Stimulated activated CD4-positive, alpha-beta T cell treated with anti-CD3 and anti-CD28 coated beads, TNF-alpha, amount 100 ng/mL, for 48 hours (primary cell): ENCODE measurements around the gene ROPN1L.
"Not testable (repeated sequence)": the region's sequence is repeated elsewhere in the genome, so short reads cannot be mapped to it uniquely, and the experiment has no call there.

Experiments used
- DNase-seq, 3 donors: peaks; one replicate each; pipeline ENCODE4 v3.0.0-alpha.2; 2020; ENCODE audit warnings: low read depth in 3 of 3

ROPN1L gene

GRCh38 chr5:10478436-10478835 lies 36.8 kb downstream of the ROPN1L start:
- DNase-seq: no peak

- DNase-seq: no peak
These were observed 37.6 kb downstream of the ROPN1L start for GRCh38 chr5:10479154-10479721.

DNA sequence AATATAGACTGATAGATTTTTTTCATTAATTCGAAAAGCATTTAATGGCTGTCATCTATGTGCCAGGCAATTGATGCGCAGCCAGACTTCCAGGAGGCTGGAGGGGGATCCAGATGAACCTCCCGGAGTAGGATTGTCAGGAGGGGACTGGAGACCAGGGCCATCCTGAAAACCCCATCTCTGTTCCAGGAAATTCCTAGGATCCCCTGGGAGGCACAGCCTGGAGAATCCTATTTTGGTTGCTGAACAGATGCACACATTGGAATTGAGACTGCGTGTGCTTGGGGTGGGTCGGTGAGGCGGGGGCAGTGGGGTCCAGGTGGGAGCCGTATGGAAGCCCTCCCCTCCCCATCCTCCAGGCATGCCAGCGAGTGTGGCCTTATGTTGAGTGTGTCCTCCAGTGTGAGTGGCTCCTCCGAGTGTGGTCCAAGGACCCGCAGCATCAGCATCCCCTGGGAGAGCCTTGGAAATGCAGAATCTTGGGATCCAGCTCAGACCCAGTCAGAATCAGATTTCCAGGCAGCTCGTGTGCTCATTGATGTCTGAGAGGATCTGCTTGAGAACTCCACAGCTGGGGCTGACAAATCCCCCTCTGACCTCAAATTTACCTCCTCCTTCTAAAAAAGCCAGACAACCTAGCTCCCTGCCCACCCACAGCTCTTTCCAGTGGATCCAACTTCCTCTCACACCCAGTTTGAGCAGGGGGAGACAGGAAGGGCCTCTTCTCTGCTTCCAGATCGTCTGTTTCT lies 38.7 kb downstream of the ROPN1L start:
- no peak for DNase-seq

DNA sequence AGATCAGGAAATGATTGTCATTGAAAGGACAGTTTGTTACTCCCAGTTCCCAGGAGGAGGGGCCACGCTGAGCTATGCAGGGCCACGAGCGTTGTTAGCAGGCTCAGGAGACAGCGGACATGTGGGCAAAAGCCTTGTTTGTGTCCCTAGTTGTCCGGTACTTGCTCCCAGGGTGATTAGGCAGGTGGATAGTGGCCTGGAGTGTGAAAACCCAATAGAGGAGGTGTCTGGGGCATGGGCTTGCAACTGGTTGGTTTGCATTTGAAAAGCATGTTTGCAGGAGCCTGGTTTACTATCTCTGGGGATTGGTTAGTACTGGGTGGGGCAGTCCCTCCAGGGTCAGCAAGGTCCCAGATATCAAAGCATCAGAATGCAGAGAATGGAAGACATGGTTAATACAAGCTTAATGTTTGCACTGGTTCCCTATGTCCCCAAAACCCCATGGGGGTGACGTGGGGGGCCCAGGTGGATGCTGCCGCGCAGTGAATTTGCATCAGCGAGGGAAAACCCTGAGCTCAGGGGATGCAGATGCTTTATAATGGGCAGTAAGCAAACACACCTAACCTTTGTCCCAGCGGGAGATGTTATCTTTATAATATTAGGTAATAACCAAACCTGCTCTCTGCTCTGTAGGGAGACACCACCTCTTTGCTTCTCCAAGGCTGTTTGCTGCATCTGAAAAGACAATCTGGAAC lies 39.7 kb downstream of the ROPN1L start:
- DNase-seq: no peak

GRCh38 chr5:10482791-10483530 lies 41.3 kb downstream of the ROPN1L start:
- DNase-seq: no peak

GRCh38 chr5:10484774-10485141 lies 43.1 kb downstream of the ROPN1L start:
- DNase-seq: no peak

DNA sequence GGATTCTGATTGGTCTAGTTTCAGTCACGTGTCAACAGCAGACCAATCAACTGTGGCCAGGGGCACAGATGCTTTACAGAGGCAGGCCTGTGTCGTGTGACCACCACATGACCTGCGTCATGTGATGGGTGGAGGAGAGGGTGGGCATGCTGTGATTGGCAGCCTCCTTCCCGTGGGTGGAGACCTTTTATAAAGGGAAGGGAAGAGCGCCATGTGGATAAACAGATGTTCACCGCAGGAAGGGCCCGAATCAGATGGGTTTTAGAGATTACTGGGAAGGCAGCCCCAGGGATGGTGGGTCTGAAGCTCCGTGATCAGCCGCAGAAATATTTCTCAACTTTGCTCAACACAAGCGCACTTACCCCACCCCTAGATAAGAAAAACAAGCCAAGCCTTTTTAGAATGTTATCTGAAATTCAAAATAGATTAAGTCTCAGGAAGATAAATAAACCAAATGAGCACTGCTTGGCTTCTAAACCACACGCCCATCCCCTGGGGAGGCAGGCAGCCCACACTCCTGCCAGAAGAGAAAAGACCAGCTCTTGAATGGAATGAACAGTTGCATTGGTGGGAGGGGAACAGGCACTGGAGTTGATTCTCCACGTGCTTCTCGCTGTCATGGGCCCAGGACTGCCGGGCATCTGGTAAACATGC lies 43.6 kb downstream of the ROPN1L start:
- no peak for DNase-seq

DNA sequence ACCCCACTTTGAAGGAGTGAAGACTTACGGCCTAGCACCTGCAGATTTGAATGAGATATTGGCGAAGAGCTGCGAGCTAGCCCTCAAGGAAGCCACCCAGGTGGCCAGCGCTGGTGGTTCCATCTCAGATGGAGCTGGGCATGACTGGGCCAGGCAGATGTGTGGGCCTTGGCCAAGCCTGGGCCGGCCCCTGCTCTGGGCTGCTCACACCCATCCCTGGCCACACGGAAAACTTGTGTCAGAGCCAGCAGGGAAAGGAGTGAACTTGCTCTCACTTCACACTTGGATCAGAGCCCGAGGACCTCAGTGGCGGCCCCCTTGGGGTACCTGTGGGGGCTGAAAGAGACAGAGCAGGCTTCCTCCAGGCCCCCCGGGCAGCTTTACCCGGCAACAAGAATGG lies 44.2 kb downstream of the ROPN1L start:
- DNase-seq: no peak

GRCh38 chr5:10486511-10487344 lies 45.0 kb downstream of the ROPN1L start:
- DNase-seq: no peak

DNA sequence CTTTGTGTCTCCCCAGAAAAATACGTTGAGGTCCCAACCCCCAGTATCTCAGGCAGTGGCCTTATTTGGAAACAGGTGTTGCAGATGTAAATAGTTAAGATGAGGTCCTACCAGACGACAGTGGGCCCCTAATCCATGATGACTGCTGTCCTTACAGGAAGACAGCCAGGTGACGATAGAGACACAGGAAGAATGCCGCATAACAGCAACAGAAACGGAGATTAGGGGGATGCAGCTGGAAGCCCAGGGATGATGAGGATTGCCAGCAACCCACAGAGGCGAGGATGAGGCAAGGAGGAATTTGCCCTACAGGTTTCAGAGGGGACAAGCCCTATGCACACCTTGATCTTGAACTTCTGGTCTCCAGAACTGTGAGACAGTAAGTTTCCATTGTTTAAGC lies 46.5 kb downstream of the ROPN1L start:
- no peak for DNase-seq

DNA sequence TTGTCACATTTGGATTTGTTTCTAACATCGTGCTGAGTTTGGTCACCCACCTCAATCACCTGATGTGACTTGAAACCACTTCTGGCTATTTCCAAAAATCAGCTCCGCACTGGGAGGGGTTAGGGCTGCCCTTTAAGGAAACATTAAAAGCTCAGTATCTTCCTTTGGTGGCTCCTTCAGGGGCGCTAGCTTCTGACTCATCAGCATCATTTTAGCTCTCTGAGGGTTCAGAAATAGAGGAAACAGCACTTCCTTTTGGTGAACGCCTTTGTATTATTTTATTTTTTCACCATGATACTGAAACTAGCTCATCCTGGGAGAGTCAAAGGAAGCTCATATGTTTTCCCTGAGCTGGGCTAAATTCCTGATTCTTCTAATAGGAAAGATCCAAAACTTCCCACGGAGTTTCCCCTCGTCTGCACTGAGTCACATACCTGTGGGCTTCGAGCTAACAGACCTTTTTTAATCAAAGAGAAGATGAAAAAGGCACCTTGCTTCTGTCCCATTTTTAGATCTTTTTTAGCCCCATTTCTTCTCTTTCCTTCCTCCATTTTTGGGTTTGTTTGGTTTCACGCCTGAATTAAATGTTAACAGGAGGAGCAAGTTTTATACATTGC lies 48.2 kb downstream of the ROPN1L start:
- no peak for DNase-seq

- no peak for DNase-seq
These were observed 49.4 kb downstream of the ROPN1L start for GRCh38 chr5:10490927-10491672.

DNA sequence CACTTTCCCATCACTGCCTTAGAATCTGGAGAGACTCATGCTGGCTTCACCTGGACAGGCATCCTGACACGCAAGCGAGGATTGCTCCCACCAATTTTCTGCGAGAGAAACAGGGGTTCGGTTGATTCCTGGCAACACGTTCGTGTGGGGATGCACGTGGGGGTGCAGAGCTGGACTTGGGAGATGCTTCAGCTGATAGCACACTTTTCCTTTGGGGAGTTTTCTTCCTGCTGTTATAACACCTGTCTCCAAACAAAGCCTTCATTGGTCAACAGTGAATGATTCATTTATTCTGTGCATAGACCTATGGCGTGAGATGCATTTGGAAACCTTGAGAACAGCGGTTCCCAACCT lies 50.0 kb downstream of the ROPN1L start:
- no peak for DNase-seq

- DNase-seq: no peak
These were observed 52.2 kb downstream of the ROPN1L start for GRCh38 chr5:10493884-10494283.

GRCh38 chr5:10494497-10494896 lies 52.8 kb downstream of the ROPN1L start:
- DNase-seq: not testable (repeated sequence)

DNA sequence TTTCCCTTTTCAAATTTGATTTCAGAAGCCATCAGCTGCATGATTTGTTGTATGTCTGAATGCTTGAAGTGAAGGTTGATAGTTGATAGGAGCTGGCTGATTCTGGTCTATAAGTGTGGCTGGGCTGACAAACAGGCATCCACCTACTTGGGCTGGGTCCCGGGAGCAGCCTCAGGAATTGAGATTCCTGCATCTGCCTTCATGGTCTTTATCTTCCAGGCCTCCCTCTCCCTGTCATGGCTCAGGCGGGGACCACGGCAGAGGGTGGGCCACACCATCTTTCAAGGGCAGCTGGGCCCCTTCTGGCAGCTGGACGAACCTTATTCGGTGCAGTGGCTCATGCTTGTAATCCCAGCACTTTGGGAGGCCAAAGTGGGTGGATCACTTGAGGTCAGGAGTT lies 55.9 kb downstream of the ROPN1L start:
- no peak for DNase-seq

DNA sequence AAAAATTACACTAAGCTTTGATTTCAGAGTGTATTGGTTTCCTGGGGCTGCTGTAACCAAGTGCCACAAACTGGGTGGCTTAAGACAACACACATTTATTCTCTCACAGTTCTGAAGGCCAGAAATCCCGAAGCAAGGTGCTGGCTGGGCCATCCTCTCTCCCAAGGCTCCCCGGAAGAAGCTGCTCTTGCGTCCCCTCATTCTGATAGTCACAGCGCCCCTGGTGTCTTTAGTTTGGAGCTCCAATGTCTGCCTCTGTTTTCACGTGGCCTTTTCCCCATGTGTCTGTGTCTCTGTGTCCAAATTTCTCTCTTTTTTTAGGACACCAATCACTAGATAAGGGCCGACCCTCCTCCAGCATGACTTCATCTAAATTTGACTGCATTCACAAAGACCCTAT lies 56.7 kb downstream of the ROPN1L start:
- DNase-seq: no peak

GRCh38 chr5:10499066-10499465 lies 57.4 kb downstream of the ROPN1L start:
- no peak for DNase-seq

- no peak for DNase-seq
These were observed 58.1 kb downstream of the ROPN1L start for GRCh38 chr5:10499776-10500175.

GRCh38 chr5:10500669-10501068 lies 59.0 kb downstream of the ROPN1L start:
- DNase-seq: no peak
